Caco-2 (cell line): ENCODE measurements around the gene SNAPC2. TPM values are rescaled to one million over a fixed set of nuclear protein-coding genes. Genes with fewer than 3 reads are reported as not detected.

Experiments
- BruUV-seq: library from RNA; stranded (reverse); fragments of 400-500 nt; replicated peaks from 2 replicates; lab custom pipeline; 2021; lab: Mats Ljungman, UMichigan
- CTCF ChIA-PET: fragments of 300-600 bp; sonication (Branson Sonifier 250); formaldehyde crosslinking; loops from one replicate; lab custom pipeline; 2022; ENCODE audit warnings: antibody characterized with exemption; lab: Charles Lee
- POLR2A ChIA-PET: fragments of 300-600 bp; sonication (Branson Sonifier 250); formaldehyde crosslinking; loops from one replicate; lab custom pipeline; 2022; ENCODE audit warnings: antibody characterized with exemption; lab: Charles Lee
- DNase-seq, 2 experiments: peaks; one replicate each; pipeline versions ENCODE4 v3.0.0 to v3.0.0-alpha.2; 2020 to 2022
- H3K27me3 ChIP-seq: replicated peaks from 2 replicates; pipeline ENCODE4 v1.6.0; 2011; ENCODE audit warnings: low read length; ENCODE audit not compliant: control insufficient read depth, insufficient read depth
- H3K36me3 ChIP-seq: 2 replicates; pipeline ENCODE4 v1.5.1; 2011; ENCODE audit warnings: low read length; ENCODE audit not compliant: control insufficient read depth, insufficient read depth
- H3K4me1 ChIP-seq: fragments of 250-450 bp; sonication (Bioruptor Pico); 2 replicates; pipeline ENCODE4 v1.5.1; 2020; ENCODE audit warnings: mild to moderate bottlenecking
- H3K4me3 ChIP-seq: 2 replicates; pipeline ENCODE4 v1.5.1; 2011; ENCODE audit warnings: low read depth, mild to moderate bottlenecking, control low read depth, low read length
- H3K9me3 ChIP-seq: fragments of 250-450 bp; sonication (Bioruptor Pico); 2 replicates; pipeline ENCODE4 v1.5.1; 2020; ENCODE audit warnings: mild to moderate bottlenecking, moderate library complexity
- H3K27ac Mint-ChIP-seq: one replicate; pipeline ENCODE4 v1.8.0; 2022; ENCODE audit warnings: mixed read lengths; ENCODE audit not compliant: unreplicated experiment
- H3K27me3 Mint-ChIP-seq: one replicate; pipeline ENCODE4 v1.8.0; 2022; ENCODE audit warnings: mixed read lengths; ENCODE audit not compliant: insufficient read depth, unreplicated experiment
- H3K36me3 Mint-ChIP-seq: one replicate; pipeline ENCODE4 v1.8.0; 2022; ENCODE audit warnings: mild to moderate bottlenecking, mixed read lengths; ENCODE audit not compliant: insufficient read depth, unreplicated experiment
- H3K4me1 Mint-ChIP-seq: one replicate; pipeline ENCODE4 v1.8.0; 2022; ENCODE audit warnings: low read depth, mixed read lengths; ENCODE audit not compliant: unreplicated experiment
- H3K4me3 Mint-ChIP-seq: one replicate; pipeline ENCODE4 v1.8.0; 2022; ENCODE audit warnings: mild to moderate bottlenecking, moderate library complexity, mixed read lengths; ENCODE audit not compliant: unreplicated experiment
- H3K9me3 Mint-ChIP-seq: one replicate; pipeline ENCODE4 v1.8.0; 2022; ENCODE audit warnings: mixed read lengths; ENCODE audit not compliant: unreplicated experiment
- CTCF ChIP-seq, 2 experiments: fragments of 200-600 bp in 1 of 2; IDR thresholded peaks; 1 replicate in 1 of 2; 2 replicates in 1 of 2; pipeline versions ENCODE4 v1.5.1 to v1.8.0; 2011 to 2022; ENCODE audit warnings: antibody characterized with exemption in 1 of 2, control low read depth in 1 of 2, inconsistent platforms in 1 of 2, low read depth in 1 of 2, low read length in 1 of 2, mild to moderate bottlenecking in 1 of 2, moderate library complexity in 1 of 2; ENCODE audit not compliant: insufficient read depth in 1 of 2, severe bottlenecking in 1 of 2, unreplicated experiment in 1 of 2
- intact Hi-C: fragments of 100-400 bp; cut with micrococcal nuclease; formaldehyde crosslinking; loops from one replicate; pipeline ENCODE4 v1.10.0; 2022; ENCODE audit not compliant: unreplicated experiment
- total RNA-seq: library from RNA; stranded (reverse); gene quantifications from 2 replicates; pipeline ENCODE4 v1.2.3, GENCODE V29; 2022

Gene SNAPC2
- total RNA-seq, 1 experiment from 2014 or later = 10.4 TPM

- Histone ChIP-seq H3K4me3 (no peak overlapping the region), H3K4me1 (no peaks in the 10 kb centered on the region), H3K9me3 (no peaks in the 10 kb centered on the region), H3K27me3 (no peaks in the 10 kb centered on the region), H3K36me3 (peaks cover 1% of the 10 kb centered on the region; the same call in 1 of the 2 replicates)
- no TSS peak for BruUV-seq
- Mint-ChIP-seq H3K27ac (no peak overlapping the region), H3K36me3 (peaks cover 74% of the 10 kb centered on the region), H3K4me3 (no peak overlapping the region), H3K9me3 (no peaks in the 10 kb centered on the region), H3K4me1 (no peaks in the 10 kb centered on the region), H3K27me3 (no peaks in the 10 kb centered on the region)
- POLR2A ChIA-PET = no interaction called here
- CTCF ChIA-PET = interaction anchor here (1.4 to 1.5 kb wide), 2 partner anchors 28 to 30 kb away, joined by 3 to 10 read pairs; partner anchors contain the start of gene TIMM44
- no peak for TF ChIP-seq CTCF (IDR thresholded peaks at IDR 0.05; ENCODE audit: insufficient read depth in 1 of 2, low read depth in 1 of 2, low read length in 1 of 2, severe bottlenecking in 1 of 2, unreplicated experiment in 1 of 2)
- no peak for DNase-seq
- intact Hi-C loops = no loop called here
These were observed 51.7 kb downstream of the SNAPC2 start for GRCh38 chr19:7971553-7972520.

Other genes with a start within 250 kb of the SNAPC2 start
- gene MCEMP1, start 243.2 kb upstream of the SNAPC2 start, total RNA-seq = not detected in 2 replicates
- gene TRAPPC5, start 239.5 kb upstream of the SNAPC2 start, total RNA-seq = 80.3 and 83.4 TPM in 2 replicates
- gene FCER2, start 218.2 kb upstream of the SNAPC2 start, total RNA-seq = not detected in 2 replicates
- gene CLEC4G, start 188.2 kb upstream of the SNAPC2 start, total RNA-seq = not detected in 2 replicates
- not detected in 2 replicates for gene CD209, start 172.8 kb upstream of the SNAPC2 start, total RNA-seq
- not detected in 2 replicates for gene CLEC4M, start 157.1 kb upstream of the SNAPC2 start, total RNA-seq
- gene EVI5L, start 90.1 kb upstream of the SNAPC2 start, total RNA-seq = 6.5 and 9.8 TPM in 2 replicates
- 3.7 and 4.4 TPM in 2 replicates for gene PRR36, start 45.9 kb upstream of the SNAPC2 start, total RNA-seq
- gene LRRC8E, start 31.8 kb upstream of the SNAPC2 start, total RNA-seq = 6.5 and 6.7 TPM in 2 replicates
- gene MAP2K7, start 16.5 kb upstream of the SNAPC2 start, total RNA-seq = 37.4 and 42.6 TPM in 2 replicates
- gene TGFBR3L, start 5.5 kb upstream of the SNAPC2 start, total RNA-seq = 9.8 and 10.8 TPM in 2 replicates
- gene CTXN1, start 5.8 kb downstream of the SNAPC2 start, total RNA-seq = 7.4 and 9.1 TPM in 2 replicates
- gene TIMM44, start 23.3 kb downstream of the SNAPC2 start, total RNA-seq = 129 and 146 TPM in 2 replicates
- gene ELAVL1, start 85.3 kb downstream of the SNAPC2 start, total RNA-seq = 117 and 118 TPM in 2 replicates
- gene CCL25, start 132.4 kb downstream of the SNAPC2 start, total RNA-seq = not detected in 2 replicates
- gene FBN3, start 229.3 kb downstream of the SNAPC2 start, total RNA-seq = 15.0 and 16.4 TPM in 2 replicates